Activated T-cell treated with anti-CD3 and anti-CD28 coated beads, Interleukin-2, amount 50 U/mL, for 1 hour (primary cell): ENCODE data around the gene CST4.
"Not testable (repeated sequence)": the region's sequence is repeated elsewhere in the genome, so short reads cannot be mapped to it uniquely, and the experiment has no call there.

Source experiments
- DNase-seq: peaks from one replicate; pipeline ENCODE4 v3.0.0-alpha.2; 2020

Gene CST4, protein sequence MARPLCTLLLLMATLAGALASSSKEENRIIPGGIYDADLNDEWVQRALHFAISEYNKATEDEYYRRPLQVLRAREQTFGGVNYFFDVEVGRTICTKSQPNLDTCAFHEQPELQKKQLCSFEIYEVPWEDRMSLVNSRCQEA

DNA sequence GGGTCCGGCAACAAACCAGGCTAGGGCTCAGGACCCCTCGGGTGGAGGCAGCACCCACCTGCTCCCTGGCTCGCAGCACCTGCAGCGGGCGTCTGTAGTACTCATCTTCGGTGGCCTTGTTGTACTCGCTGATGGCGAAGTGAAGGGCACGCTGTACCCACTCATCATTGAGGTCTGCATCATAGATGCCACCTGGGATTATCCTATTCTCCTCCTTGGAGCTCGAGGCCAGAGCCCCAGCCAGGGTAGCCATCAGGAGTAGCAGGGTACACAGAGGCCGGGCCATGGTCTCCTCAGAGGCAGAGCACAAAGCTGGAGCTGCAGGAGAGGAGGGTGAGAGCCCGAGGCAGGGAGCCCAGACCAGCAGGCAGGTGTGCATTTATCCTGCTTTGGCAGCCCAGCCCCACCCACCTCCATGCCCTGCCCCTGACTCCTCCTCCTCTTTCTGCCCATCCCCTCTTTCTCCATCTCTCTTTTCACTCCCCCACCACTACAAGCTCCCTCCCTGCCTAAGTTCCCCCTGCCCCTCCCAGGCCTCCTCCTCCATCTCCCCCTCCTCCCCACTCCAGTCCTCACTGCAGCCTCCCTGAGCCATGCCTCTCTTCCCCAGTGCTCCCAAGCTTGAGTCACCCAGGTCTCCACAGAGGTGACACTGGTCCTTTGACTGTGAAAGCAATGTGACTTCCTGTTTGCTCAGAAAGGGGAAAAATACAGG lies at the start of gene CST4:
Gene CST4, minus strand, starts transcription at position 355 of the 715 bp plus-strand sequence. Its CDS starts 69 bp downstream, at position 286.
- DNase-seq = not testable (repeated sequence)

DNA sequence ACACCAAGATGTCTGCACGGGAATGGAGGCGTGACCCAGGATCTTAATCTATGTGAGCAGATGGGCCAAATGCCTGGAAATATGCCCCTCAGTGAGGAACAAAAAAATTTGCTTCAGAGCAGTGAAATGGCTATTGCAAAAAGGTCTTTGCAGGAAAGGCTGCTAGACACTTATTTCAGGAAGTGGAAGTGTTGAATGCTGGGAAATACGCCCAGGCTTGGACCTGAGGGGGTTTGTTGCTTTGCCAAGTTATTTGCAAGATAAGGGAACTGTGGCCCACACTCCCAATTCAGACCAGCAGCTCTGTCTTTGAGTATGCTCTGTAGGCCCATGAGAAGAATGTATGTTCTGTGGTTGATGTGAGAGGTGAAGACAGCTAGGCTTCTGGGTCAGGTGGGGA lies 46.6 kb upstream of the CST4 start:
- not testable (repeated sequence) for DNase-seq

DNA sequence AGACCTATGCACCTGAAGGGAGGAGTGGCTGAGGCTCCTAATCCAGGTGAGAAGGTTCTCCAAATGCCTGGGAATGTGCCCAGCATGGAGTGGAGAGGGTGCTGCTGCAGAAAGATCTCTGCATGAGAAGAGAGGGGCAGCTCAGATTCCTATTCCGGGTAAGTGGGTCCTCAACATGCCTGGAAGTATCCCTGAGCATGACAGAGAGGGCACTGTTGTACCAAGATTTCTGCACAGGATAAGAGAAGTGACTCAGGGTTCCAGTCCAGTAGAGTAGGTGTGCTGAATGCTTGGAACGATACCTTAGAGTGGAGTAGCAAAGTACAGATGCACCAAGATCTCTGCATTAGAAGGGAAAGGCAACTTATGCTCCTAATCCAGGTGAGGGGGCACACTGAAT lies 46.1 kb upstream of the CST4 start:
- not testable (repeated sequence) for DNase-seq

DNA sequence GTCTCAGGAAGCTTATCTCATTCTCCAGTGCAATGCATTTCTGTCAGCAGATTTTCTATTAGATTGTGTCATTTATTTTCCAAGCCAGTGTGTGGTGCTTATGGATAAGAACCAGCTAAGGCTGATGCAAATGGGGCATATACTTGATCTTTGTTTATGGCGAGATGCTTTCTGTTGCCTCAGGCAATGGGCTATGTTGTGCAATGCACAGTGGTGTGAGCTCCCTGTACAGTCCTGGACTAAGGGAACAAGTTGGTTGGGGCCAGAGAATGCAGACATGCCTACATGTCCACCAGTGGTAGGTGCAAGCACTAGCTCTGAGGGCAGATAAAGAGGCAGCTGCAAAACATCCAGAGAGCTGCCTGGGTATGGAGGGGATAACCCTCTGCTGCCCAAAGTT lies 45.6 kb upstream of the CST4 start:
- DNase-seq = not testable (repeated sequence)

DNA sequence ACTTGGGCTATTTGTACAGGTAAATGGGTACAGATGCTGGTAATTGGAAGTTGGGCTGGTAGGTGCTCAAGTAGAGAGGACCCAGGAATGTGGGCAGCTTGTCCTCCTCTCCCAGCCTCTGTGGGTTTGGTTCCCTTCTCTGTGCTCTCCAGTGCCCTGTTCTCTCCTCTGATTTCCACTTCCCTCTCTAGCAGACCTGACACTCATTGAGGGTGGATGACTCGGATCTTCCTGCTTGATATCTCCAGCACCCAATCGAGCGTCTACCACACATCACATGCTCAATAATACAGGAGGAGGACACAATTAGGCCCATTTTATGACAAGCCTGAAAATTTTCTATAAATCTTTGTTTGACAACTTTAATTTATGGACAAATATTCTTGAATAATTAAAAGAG lies 38.2 kb upstream of the CST4 start:
- no peak for DNase-seq

DNA sequence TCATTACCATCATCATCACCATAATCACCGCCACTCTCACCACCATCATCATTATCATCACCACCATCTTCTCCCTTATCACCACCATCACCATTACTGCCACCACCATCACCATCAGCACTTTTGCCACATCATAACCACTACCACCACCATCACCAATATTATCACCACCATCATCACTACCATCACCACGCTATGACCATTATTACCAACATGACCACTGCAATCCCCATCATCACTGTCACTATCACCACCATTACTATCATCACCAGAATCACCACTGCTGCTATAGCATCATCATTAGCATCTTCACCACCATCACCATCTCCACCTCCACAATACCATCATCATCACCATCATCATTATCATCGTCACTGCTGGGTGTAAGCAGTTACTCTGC lies 36.3 kb upstream of the CST4 start:
- no peak for DNase-seq

DNA sequence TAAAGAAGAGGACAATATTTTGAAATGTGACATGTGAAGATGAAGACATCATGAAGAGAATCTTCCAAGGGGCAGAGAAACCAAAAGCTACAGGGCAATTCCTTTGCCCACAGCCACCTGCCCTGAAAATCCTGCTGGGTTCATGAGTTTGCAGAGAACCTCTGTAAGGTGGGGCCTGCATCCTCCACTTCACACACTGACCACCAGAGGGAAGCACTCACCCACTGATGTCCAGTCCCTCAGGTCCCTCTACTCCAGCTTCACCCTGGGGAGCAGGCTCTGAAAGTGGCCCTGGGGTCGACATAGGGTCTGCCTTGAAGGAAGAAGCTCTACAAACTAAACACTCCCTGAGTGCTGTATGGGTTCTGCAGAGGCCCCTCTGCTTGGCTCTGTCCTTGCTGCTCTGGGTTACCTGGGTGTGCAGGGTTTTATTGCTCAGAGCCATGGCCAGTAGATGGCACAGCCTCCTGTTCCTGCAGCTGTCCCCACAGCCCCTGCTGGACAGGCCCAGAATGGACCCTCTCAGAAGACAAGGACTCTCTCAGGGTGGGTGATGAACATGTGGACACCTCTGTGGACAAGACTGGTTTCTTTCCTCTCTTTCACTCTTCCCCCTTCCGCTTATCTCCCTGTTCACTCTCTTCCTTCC lies 34.9 kb upstream of the CST4 start:
- not testable (repeated sequence) for DNase-seq

DNA sequence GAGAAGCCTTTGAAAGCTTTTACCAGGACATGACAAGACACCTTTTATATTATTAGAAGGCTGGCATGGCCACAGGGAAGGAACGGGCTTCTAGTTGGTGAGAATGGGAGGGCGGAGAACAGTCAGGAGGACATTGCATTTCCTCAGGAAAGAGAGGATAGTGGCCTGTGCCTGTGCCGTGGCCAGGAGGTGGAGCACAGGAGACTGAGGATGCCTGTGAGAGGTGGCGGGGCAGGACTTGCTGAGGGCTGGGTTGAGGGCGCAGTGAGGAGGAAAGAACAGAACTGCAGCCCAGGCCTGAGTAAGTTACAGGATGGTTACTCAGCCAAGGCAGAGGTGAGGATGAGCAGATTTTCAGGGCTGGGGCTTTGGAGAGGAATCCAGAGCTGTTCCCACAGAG lies 34.0 kb upstream of the CST4 start:
- not testable (repeated sequence) for DNase-seq

DNA sequence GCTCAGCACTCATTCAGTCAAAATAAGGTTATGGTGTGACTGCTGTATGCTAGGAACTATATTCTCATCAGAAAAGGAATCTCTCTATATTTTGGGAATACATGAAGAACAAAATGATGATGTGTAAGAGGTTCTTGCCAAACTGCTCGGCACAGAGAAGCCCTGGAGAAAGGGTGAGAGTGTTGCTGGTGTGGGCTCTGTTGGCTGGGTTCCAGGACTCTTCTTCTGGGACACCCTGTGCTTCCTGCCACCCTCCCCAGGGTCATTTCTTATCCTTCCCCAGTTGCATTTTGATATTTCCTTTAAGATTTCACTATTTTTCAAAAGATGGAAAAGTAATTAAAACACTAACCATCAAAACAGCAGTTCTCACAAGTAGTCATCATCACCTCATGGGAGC lies 33.1 kb upstream of the CST4 start:
- no peak for DNase-seq

DNA sequence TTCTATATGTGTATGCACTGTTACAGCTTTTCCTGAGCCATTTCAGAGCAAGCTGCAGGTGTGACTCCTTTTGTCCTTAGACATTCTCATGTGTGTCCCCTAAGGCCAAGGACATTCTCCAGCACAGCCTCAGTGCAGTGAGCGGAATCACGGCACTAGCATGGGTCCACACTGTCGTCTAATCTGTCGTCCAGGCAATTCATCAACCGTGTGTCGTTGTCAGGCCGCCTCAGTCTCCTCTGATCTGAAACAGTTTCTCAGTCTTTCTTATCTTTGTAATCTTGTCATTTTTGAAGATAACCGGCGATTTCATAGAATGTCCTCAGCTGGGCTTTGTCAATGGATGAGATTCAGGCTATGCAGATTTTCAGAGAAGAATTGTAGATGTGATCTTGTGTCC lies 30.5 kb upstream of the CST4 start:
- not testable (repeated sequence) for DNase-seq

DNA sequence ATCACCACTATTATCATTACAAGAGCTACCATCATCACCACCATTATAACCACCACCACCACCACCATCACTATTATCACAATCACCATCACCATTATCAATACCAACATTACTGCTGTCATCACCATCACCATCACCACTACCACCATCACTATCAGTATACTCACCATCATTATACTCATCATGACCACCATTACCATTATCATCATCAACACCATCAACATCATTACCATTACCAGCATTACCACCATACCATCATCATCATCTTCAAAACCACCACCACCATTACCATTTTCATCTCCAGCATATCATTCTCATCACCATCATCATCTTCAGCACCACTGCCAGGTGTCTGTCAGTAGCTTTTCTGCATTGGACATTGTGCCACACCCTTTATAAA lies 22.9 kb upstream of the CST4 start:
- DNase-seq = not testable (repeated sequence)

DNA sequence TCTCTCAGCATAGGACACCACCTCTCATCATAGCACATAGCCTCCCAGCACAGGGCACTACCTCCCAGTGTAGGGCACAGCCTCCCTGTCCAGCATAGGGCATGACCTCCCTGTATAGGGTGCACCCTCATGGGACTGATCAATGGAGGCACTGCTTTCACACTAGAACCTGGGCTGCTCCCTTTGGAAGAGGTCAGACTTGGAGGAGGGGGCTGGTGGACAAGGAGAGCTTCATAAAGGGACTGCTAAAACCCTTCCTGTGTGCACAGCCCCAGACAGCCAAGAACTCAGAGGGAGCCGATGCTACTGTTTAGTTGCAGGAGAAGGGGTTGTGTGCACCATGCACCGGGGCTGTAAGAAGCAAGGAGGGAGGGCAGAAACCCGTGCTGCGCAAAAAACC lies 21.9 kb upstream of the CST4 start:
- DNase-seq = no peak

DNA sequence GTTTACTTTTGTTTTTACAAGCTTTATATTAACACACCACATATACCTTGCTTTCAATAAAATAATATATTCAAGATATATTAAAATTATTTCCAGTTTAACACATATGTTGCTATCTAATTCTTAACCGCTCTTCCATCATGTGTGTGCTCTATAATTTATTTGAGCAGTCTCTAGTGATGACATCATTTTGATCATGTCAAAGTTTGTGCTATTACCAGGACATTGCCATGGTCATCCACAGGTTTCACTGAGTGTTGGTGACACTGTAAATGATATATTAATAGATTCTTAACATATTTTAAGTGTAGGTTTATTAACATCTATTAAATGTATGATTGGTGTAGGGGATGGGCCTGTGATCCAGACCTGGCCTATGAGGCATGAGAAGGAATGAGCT lies 17.1 kb upstream of the CST4 start:
- no peak for DNase-seq

DNA sequence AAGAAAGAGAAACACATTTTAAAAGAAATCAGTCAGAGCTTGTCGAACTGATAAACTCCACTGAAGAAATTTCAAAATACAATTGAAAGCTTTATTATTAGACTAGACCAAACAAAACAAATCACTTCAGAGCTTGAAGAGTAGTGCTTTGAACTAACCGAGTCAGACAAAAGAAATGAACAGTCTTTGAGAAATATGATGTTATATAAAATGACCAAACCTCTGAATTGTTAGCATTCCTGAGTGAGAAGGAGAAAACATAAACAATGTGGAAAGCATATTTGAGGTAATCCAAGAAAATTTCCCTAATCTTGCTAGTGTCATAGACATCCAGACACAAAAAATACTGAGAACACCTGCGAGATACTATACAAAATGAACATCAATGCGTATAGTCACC lies 13.2 kb upstream of the CST4 start:
- DNase-seq = no peak

DNA sequence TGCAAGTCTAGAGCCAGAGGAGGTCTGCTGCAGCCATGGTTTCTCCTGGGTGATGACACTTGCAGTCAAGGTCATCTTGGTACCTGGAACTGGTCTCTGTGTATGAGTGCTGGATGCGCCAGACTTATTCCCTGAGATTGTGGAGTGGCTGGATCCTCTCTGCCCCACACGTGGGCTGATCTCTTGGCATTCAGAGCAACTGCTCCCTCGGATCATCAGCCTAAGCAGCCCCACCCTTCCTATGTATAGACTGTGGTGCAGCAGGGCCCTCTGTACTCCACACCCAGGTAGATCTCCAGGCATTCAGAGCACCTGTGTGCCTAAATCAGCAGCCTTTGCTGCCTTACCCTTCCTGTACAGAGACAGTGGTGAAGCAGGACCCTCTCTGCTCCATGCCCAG lies 12.1 kb upstream of the CST4 start:
- DNase-seq = no peak

DNA sequence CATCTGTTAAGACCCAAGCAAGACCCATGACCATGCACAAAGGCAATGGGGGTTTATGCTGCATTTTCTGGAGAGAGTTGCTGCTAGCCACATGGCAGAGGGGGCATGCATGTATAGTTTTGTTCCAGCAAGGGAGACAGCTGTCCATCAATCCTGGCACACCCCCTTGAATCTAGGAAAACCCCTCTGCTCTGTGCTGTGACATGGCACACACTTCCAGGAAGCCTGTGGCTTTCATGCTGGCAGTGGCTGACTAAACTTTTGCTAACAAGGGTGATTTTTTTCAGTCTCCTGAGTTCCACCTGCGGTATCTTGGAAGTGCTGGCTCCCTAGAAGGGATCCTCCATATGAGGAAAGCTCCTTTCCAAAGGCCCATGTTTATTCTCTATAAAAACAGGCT lies 9.1 kb upstream of the CST4 start:
- DNase-seq = no peak

DNA sequence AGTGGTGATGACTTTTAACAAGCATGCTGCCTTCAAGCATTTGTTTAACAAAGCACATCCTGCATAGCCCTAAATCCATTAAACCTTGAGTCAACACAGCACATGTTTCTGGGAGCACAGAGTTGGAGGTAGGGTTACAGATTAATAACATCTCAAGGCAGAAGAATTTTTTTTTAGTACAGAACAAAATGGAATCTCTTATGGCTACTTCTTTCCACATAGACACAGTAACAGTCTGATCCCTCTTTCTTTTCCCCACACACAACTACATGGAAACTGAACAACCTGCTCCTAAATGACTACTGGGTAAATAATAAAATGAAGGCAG lies 6.2 kb upstream of the CST4 start:
- DNase-seq = not testable (repeated sequence)

DNA sequence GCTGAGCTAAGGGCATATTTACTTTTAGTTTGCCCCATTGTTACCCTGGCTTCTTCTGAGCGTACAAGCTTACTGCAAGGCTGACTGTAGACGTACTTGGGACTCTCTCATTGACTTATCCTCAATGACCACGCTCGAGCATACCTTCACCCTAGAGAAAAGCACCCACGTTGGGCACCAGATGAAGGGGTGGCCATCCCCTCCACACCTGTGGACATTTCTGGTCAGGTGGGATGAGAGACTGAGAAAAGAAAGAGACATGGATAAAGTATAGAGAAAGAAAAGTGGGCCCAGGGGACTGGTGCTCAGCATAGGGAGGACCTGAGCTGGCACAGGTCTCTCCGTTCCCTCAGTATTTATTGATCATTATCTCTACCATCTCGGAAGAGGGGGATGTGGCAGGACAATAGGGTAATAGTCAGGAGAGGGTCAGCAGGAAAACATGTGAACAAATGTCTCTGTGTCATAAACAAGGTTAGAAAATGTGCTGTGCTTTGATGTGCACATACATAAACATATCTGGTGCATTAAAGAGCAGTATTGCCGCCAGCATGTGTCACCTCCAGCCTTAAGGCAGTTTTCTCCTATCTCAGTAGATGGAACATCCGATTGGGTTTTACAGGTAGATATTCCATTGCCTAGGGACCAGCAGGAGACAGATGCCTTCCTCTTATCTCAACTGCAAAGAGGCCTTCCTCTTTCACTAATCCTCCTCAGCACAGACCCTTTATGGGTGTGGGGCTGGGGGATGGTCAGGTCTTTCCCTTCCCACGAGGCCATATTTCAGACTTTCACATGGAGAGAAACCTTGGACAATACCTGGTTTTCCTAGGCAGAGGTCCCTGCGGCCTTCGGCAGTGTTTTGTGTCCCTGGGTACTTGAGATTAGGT lies 5.6 kb upstream of the CST4 start:
- not testable (repeated sequence) for DNase-seq

DNA sequence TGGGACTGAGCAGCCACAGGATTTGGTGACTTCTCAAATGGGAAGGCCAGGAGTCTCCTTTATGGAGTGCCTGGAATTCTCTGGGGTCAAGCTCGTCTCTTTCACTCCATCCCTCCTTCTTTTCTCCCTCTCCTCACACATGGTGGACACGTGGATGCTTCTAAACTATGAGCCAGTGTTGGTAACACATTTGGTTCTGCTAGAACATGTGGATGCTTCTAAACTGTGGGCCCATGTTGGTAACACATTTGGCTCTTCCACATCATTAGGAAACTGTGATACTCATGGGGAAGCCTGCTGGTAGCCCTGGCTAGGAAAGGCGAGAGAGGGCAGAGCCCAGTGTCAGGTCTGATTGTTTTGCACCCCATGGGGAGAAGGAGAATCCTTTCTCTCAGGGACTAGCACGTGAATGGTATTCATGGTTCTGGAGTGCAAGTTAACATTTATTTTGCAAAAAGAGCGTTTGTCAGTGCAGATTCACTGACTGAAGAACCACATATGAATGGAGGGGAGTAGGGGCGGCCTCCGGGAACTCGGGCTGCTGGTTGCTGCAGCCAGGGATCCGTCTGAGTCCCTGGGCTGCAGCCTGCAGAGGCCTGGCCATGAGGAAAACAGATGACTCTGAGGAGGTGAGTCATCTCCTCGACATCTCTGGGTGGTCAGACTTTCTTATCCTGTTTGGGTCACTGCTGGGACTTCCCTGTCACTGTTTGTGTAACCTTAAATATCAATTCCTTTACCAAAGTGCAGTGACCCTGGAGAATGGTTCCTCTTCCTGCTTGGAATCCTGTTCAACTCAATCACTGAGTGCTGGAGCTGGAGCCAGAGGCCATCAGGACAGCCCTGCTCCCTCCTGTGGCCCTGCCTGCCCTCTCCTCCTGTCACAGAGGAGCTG lies 4.1 kb upstream of the CST4 start:
- not testable (repeated sequence) for DNase-seq

DNA sequence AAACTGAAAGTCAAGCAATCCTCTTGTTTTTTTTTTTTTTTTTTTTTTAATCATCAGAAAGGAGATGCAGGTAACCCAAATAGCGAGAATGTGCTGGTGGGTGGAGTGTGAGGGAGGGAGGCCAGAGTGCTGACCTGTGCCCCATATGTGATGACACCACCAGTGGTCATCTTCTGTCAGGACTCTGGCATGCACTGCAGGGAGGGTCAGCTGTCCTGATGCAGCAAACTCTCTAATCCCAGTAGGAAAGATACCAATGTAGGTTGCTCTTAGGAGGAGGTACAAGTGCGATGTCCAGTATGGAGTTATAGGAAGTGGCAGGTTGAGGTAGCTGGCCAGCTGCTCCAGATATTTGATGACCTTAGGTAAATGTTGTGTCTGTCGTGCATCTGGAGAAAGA lies 2.8 kb upstream of the CST4 start:
- no peak for DNase-seq

DNA sequence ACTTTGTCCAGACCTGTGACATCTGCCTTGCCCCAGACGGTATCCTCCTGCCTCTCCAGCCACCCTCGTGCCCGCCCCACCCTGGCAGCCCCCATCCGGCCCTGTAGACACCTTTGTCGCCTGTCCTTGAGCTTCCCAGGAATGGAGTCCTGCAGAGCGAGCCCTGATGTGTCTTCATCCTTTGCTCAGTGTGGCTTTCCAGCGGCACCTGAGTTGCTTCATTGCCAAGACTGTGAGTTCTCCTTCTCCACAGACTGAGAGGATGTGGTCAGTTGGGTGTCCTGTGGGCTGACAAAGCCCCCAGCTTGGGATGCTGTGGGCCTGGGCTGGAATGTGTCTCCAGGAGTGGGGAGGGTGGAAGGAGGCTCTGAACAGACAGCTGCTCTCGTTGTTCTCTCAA lies 1.7 kb upstream of the CST4 start:
- no peak for DNase-seq

DNA sequence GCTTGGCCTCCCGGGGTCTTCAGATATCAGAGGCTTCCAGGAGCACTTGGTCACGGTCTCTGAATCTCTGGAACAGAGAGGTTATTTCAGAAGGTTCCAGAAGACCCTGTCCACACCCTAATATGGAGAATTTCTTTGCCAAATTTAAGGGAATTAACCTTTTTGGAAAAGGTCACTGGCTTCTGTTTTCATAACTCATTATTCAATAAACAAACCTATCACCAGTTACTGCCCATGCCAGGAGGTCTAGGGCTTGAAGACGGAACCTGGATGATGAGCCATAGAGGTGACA lies 507 bp upstream of the CST4 start:
- no peak for DNase-seq

DNA sequence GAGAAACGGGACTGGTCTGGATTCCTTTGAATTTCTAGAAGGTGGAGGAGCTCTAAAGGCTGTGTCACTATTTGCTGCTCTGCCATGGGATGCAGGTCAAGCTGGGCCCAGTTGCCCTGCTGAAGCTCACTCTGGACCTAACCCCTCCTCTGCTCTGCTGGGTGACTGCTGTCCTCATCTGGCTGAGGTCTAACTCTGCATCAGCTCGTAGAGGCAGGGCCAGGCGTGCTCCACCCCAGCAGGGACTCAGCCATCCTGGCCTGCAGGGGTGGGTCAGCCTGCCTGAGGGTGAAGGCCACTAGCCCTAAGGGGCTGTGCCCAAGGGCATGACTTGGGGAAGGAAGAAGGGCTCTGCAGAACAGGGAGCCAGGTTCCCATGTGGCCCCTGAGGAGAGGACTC lies 852 bp downstream of the CST4 start:
- DNase-seq = no peak
